ENCODE results near the gene GBF1. TPM values are rescaled to one million over a fixed set of nuclear protein-coding genes. Genes with fewer than 3 reads are reported as not detected.
A peak's percentile ranks its signal among the peaks of the same experiment; 100 is the strongest.

GBF1 gene
- total RNA-seq, 1 experiment from 2014 or later = 25.1 TPM

GRCh38 chr10:102313221-102313896 lies 68.0 kb downstream of the GBF1 start:
- no peaks in the 10 kb centered on the region for H3K27me3 ChIP-seq (ENCODE audit: control insufficient read depth, insufficient read depth, low read length)
- H3K4me3 ChIP-seq (ENCODE audit: insufficient read depth, low read depth, low read length) = no peak overlapping the region
- no peaks in the 10 kb centered on the region for H3K36me3 ChIP-seq (replicated peaks; ENCODE audit: control insufficient read depth, insufficient read depth, low read length)
- DNase-seq = no peak

GRCh38 chr10:102314801-102315200 lies 69.5 kb downstream of the GBF1 start:
- DNase-seq = no peak
- Histone ChIP-seq H3K4me3 (ENCODE audit: insufficient read depth, low read depth, low read length) (no peak overlapping the region), H3K27me3 (ENCODE audit: control insufficient read depth, insufficient read depth, low read length) (no peaks in the 10 kb centered on the region), H3K36me3 (replicated peaks; ENCODE audit: control insufficient read depth, insufficient read depth, low read length) (no peaks in the 10 kb centered on the region)

GRCh38 chr10:102316421-102316820 lies 71.1 kb downstream of the GBF1 start:
- Histone ChIP-seq H3K36me3 (replicated peaks; ENCODE audit: control insufficient read depth, insufficient read depth, low read length) (no peaks in the 10 kb centered on the region), H3K27me3 (ENCODE audit: control insufficient read depth, insufficient read depth, low read length) (no peaks in the 10 kb centered on the region), H3K4me3 (ENCODE audit: insufficient read depth, low read depth, low read length) (no peak overlapping the region)
- DNase-seq = no peak

- Histone ChIP-seq H3K4me3 (ENCODE audit: insufficient read depth, low read depth, low read length) (no peak overlapping the region), H3K27me3 (ENCODE audit: control insufficient read depth, insufficient read depth, low read length) (no peaks in the 10 kb centered on the region), H3K36me3 (replicated peaks; ENCODE audit: control insufficient read depth, insufficient read depth, low read length) (no peaks in the 10 kb centered on the region)
- DNase-seq = no peak
Observed at GRCh38 chr10:102322914-102323313, 77.6 kb downstream of the GBF1 start.

DNA sequence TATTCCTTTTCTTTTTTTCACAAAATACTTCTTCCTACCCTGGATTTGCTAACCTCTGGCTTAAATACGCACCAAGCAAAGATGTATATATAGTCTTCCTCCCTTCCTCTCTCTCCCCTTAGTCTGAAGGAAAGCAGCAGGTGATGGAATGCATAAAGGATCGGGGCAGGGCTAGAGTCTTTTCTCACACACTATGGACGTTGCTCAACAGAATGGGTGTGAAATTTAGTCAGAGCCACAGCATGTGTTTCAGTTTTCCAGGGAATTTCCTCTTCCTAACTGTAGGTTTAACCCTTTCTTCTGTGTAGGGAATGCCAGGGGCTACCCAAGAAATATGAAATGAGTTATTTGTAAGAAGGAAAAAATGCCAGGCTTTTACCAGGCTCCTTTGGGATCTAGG lies 78.7 kb downstream of the GBF1 start:
- no peaks in the 10 kb centered on the region for H3K27me3 ChIP-seq (ENCODE audit: control insufficient read depth, insufficient read depth, low read length)
- peak; percentile 35 for DNase-seq
- no peak overlapping the region for H3K4me3 ChIP-seq (ENCODE audit: insufficient read depth, low read depth, low read length)
- no peaks in the 10 kb centered on the region for H3K36me3 ChIP-seq (replicated peaks; ENCODE audit: control insufficient read depth, insufficient read depth, low read length)

DNA sequence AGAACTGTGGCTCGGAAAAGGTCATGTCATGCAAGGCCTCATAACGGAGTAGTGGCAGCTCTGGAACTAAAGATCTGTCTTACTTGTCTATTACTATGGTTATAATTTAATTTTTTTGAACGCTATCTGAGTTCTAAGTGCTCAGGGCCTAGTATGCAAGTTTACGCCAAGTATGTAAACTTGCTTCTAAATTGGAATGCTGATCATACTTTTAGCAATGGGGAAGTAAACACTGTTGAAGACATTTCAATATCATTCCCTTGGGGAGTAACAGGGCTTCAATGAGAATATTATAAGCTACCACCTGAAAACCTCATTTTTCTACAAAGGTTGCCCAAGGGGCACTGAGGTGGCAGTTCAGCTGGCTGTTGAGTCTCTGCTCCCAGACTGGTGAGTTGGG lies 80.7 kb downstream of the GBF1 start:
- H3K27me3 ChIP-seq (ENCODE audit: control insufficient read depth, insufficient read depth, low read length) = no peaks in the 10 kb centered on the region
- no peaks in the 10 kb centered on the region for H3K36me3 ChIP-seq (replicated peaks; ENCODE audit: control insufficient read depth, insufficient read depth, low read length)
- H3K4me3 ChIP-seq (ENCODE audit: insufficient read depth, low read depth, low read length) = no peak overlapping the region
- no peak for DNase-seq

DNA sequence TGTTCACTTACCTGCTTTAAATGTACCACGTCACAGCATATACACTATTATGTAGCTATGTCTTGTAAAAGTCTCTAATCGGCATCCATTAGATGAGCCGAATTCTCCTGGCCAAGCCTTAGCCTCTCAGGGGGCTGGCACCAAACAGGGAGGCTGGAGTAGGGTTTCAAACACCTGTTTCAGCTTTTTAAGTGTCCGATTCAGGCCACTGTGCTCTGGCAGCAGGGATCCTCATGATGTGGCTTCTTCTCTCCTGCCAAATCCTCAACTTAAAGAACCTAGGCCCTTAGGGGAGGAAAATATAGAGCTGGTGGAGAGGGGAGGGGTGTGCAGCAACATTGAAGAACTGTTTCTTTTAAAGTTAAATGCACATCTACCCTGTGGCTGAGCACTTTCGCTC lies 81.7 kb downstream of the GBF1 start:
- peak; percentile 34 for DNase-seq
- H3K36me3 ChIP-seq (replicated peaks; ENCODE audit: control insufficient read depth, insufficient read depth, low read length) = no peaks in the 10 kb centered on the region
- H3K4me3 ChIP-seq (ENCODE audit: insufficient read depth, low read depth, low read length) = no peak overlapping the region
- no peaks in the 10 kb centered on the region for H3K27me3 ChIP-seq (ENCODE audit: control insufficient read depth, insufficient read depth, low read length)

DNA sequence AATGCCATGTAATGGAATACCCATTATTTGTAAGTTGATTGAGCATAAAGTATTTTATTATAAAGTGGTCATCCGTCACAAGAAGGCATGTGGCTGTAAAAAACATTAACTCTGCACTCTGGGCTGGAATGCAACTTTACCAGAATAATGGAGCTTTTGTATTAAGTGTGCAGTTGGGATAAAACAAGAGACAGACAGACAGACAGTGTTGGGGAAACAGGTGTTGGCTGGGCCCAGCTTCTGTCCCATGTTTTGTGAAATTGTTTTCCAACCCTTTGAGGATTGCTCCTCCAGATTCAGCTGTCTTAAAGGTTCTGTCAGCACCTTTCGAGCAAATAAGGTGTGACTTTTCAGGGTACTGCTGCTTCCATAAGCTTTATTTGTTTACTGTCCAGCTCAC lies 82.3 kb downstream of the GBF1 start:
- no peak overlapping the region for H3K4me3 ChIP-seq (ENCODE audit: insufficient read depth, low read depth, low read length)
- H3K36me3 ChIP-seq (replicated peaks; ENCODE audit: control insufficient read depth, insufficient read depth, low read length) = no peaks in the 10 kb centered on the region
- no peaks in the 10 kb centered on the region for H3K27me3 ChIP-seq (ENCODE audit: control insufficient read depth, insufficient read depth, low read length)
- no peak for DNase-seq

DNA sequence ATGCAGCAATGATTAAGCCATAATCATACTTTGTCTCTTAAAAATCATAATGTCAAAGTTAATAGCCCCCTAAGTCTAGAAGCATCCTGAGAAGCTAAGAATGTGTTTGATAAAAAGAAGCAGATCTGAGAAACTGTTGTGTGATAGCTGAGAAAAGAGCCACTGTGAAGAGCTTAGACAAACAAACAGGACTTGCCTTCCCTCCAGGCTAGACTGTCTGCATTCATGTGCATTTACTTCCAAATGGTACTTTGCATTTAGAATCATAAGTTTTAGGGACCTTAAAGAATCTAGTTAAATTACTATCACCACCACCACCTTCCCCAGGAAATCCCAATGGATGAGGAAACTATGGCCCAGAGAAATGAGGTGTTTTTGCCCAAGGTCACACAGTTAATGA lies 87.4 kb downstream of the GBF1 start:
- no peaks in the 10 kb centered on the region for H3K36me3 ChIP-seq (replicated peaks; ENCODE audit: control insufficient read depth, insufficient read depth, low read length)
- no peak for DNase-seq

DNA sequence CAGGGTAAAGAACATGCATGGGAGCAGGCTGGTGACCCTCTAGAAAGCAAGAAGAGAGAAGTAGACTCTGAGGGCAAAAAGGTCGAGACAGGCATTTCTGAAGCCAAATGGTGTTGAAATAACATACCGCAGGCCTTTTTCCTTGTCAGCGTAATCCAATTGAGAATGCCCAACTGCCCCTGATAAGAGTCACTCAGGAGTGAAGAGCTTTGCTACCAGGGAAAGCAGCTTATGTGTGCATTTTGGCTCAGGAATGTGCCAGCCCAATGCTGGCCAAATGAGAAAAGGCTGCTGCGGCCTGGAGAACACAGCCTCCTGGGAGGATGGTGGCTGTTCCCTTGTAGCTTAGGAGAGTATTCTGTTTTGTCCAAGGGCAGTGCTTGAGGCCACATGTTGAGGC lies 88.8 kb downstream of the GBF1 start:
- no peak for DNase-seq
- no peaks in the 10 kb centered on the region for H3K36me3 ChIP-seq (replicated peaks; ENCODE audit: control insufficient read depth, insufficient read depth, low read length)
- no peaks in the 10 kb centered on the region for H3K27me3 ChIP-seq (ENCODE audit: control insufficient read depth, insufficient read depth, low read length)
- no peak overlapping the region for H3K4me3 ChIP-seq (ENCODE audit: insufficient read depth, low read depth, low read length)

More for the DNA sequence above, 87.4 kb downstream of the GBF1 start:
- no peak overlapping the region for H3K4me3 ChIP-seq (ENCODE audit: insufficient read depth, low read depth, low read length)
- H3K27me3 ChIP-seq (ENCODE audit: control insufficient read depth, insufficient read depth, low read length) = no peaks in the 10 kb centered on the region

DNA sequence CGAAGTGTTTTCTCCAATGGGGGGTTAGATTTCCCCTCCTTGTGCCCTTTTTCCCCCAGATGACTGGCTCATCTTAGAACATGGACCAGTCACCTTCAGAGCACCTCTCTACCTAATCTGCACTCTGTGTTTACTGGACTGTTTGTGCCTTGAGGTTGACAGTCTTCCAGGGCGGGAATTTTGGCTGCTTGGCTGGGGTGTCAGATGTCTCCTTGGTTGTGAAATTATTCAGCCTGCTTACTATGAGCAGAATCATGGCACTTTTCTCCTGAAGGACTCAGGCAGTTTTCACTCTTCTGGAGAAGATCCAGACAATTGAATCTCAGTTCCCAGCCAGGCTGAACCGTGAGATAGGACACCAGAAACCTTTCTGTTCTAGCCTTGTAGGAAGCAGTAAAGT lies 89.9 kb downstream of the GBF1 start:
- H3K27me3 ChIP-seq (ENCODE audit: control insufficient read depth, insufficient read depth, low read length) = no peaks in the 10 kb centered on the region
- no peaks in the 10 kb centered on the region for H3K36me3 ChIP-seq (replicated peaks; ENCODE audit: control insufficient read depth, insufficient read depth, low read length)
- no peak for DNase-seq
- H3K4me3 ChIP-seq (ENCODE audit: insufficient read depth, low read depth, low read length) = no peak overlapping the region

GRCh38 chr10:102341038-102341688 lies 95.8 kb downstream of the GBF1 start:
- Histone ChIP-seq H3K27me3 (ENCODE audit: control insufficient read depth, insufficient read depth, low read length) (peaks cover 36% of the 10 kb centered on the region), H3K36me3 (replicated peaks; ENCODE audit: control insufficient read depth, insufficient read depth, low read length) (peaks cover 2% of the 10 kb centered on the region), H3K4me3 (ENCODE audit: insufficient read depth, low read depth, low read length) (no peak overlapping the region)
- DNase-seq = no peak

GRCh38 chr10:102342458-102342857 lies 97.1 kb downstream of the GBF1 start:
- peaks cover 2% of the 10 kb centered on the region for H3K36me3 ChIP-seq (replicated peaks; ENCODE audit: control insufficient read depth, insufficient read depth, low read length)
- peak; percentile 92 for DNase-seq
- no peak overlapping the region for H3K4me3 ChIP-seq (ENCODE audit: insufficient read depth, low read depth, low read length)
- H3K27me3 ChIP-seq (ENCODE audit: control insufficient read depth, insufficient read depth, low read length) = peaks cover 36% of the 10 kb centered on the region

DNA sequence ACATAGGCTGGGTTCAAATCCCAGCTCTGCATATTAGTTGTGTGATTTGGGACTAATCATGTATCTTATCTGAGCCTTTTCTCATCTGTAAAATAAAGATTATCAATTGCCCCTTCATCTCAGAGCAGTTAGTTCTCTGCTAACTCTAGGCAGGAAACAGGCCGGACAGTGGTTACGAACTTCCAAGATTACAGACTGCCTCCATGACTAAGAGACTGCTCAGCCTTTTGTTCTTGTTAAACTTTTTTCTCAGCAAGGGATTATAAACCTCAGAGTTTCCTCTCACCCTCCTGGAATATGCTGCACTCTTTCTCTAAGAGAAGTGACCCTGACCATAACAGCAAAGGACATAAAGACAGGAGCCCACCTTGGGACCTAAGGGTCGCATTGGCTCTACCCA lies 97.6 kb downstream of the GBF1 start:
- H3K36me3 ChIP-seq (replicated peaks; ENCODE audit: control insufficient read depth, insufficient read depth, low read length) = peaks cover 2% of the 10 kb centered on the region
- H3K27me3 ChIP-seq (ENCODE audit: control insufficient read depth, insufficient read depth, low read length) = peaks cover 36% of the 10 kb centered on the region
- no peak for DNase-seq
- no peak overlapping the region for H3K4me3 ChIP-seq (ENCODE audit: insufficient read depth, low read depth, low read length)

DNA sequence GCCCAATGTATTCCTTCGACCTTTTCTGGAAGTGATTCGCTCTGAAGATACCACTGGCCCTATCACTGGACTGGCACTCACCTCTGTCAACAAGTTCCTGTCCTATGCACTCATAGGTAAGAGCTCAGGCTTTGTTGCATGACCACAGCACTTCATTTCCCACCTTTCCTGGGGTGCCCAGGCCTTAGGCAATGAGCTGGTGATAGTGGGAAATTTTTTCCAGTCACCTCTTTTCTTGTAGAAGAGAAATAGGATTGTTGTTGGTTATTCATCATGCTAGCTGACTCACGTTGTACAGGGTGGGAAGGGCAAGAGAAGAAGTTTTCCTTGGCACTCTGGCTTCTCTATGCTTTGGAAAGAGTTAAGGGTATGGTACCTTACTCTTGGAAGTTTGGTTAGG lies 98.7 kb downstream of the GBF1 start:
- Histone ChIP-seq H3K27me3 (ENCODE audit: control insufficient read depth, insufficient read depth, low read length) (peaks cover 36% of the 10 kb centered on the region), H3K36me3 (replicated peaks; ENCODE audit: control insufficient read depth, insufficient read depth, low read length) (peaks cover 2% of the 10 kb centered on the region), H3K4me3 (ENCODE audit: insufficient read depth, low read depth, low read length) (no peak overlapping the region)
- DNase-seq = no peak
